NCI-H2171 treated with DMSO at 0.1 percent for 48 hours (cell line): ENCODE results near the gene TRIM73.
A peak's percentile ranks its signal among the peaks of the same experiment; 100 is the strongest.
"Not testable (repeated sequence)": the region's sequence is repeated elsewhere in the genome, so short reads cannot be mapped to it uniquely, and the experiment has no call there.

Source experiments
- DNase-seq: peaks from one replicate; lab custom pipeline; 2025; lab: John Stamatoyannopoulos, UW

The TRIM73 gene

DNA sequence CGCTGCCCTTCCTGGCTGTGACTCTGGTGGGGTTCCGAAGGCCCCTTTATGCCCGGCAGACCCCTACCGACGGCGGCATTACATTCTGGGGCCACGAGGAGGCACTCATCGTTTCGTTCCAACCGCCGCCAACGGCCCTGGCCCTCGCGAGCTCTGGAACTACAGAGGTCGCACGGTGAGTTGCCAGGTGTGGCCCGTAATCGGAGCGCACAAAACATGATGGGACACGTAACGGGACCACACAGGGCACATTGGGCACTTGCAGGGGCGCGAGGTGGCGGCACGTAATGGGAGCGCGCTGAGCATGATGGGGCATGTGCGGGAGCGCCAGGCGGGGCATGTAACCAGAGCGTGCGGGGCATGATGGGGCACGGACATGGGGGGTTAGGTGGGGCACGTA, at the start of gene TRIM73:
Gene TRIM73 (plus strand): TSS at position 301 of the 400 bp plus-strand sequence. CDS start 3,305 bp downstream, outside the sequence.
- DNase-seq: not testable (repeated sequence)

DNA sequence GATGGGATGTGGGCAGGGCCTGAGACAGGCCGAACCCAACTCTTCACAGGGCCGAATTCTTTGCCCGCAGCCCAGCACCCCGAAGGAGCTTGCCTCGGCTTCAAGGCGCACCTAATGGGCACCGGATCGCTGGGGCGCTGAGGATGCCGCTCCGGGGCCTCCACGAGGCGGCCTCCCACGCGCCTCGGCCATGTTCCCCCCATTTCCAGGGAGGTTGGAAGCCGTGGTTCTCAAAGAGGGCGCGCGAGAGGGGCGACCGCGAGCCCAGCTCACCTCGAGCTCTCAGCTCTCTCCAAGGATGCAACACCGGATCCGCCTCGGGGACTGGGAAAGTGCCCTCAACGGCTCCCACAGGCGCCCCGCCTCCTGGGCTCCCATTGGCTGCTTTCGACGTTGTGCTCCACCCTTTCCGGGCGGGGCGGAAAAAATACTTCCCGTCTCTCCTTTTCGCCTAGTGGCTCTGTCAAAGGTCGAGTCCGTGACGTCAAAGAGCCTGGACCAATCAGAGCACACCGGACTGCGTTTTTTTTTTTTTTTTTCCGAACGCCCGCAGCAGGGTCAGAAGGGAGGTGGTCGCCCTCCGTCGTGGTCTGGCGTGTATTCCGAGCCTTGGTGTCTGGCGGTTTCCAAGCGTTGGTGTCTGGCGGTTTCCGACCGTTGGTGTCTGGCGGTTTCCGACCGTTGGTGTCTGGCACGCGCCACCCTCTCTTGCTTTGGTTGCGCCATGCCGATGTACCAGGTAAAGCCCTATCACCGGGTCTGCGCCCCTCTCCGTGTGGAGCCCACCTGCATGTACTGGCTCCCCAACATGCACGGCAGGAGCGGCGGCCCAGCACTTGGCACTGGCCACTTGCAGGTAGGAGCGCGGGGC, 36.5 kb upstream of the TRIM73 start:
- not testable (repeated sequence) for DNase-seq

- DNase-seq: not testable (repeated sequence)
Measured at GRCh38 chr7:75359542-75359848, 35.9 kb upstream of the TRIM73 start.

- not testable (repeated sequence) for DNase-seq
Measured at GRCh38 chr7:75364079-75364478, 31.4 kb upstream of the TRIM73 start.

- not testable (repeated sequence) for DNase-seq
Measured at GRCh38 chr7:75366643-75367042, 28.8 kb upstream of the TRIM73 start.

DNA sequence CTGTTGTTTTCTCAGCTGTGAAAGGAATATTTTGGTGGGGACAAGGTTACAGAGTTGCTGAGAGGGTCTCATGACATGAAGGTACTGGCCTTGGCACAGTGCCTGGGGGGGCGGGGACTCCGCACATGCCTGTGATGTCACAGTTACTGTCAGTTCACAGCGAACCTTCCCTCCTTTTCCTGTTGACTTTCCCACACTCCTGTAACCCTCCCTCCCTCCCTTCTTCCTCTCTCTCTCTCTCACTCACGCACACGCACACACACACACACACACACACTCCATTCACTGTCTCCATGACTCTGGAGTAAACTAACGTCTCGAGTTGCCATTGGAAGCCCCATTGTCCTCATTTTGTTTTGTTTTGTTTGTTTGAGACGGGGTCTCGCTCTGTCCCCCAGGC, 28.1 kb upstream of the TRIM73 start:
- DNase-seq: not testable (repeated sequence)

- not testable (repeated sequence) for DNase-seq
Measured at GRCh38 chr7:75374144-75374518, 21.3 kb upstream of the TRIM73 start.

DNA sequence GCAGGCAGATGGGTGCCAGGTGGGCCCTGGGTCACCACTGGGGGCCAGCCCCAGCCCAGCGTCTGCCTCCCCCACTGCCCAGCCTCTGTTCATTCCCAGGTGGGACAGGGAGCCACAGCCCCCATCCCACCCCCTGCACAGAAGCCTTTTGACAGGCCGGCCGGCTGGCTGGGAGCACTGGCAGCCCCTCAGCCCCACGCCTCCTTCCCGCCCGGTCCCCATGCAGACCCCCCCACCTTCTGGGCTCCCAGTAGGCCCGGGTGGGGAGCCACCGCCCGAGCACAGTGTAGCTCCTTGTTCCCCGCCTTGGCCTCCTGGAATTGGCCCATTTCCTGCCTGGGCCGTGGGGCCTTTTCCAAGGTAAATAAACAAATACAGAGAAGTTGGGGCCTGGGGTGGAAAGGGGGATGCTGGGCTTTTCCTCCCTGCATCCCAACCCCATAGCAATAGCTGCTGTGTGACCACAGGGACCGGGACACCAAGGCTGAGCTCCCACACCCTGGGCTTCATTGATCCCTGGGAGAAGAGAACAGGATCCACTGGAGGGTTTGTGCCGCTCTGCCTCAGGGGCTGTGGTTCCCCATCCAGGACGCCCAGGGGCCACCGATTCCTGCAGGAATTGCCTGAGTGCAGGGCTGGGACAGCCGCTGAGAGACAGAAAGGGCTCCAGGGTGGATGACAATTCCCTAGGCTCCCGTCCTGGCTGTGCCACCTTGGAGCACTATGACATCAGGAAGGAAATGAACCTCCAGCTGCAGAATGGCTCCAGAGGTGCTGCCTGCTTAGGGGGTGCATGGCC, 20.7 kb upstream of the TRIM73 start:
- not testable (repeated sequence) for DNase-seq

DNA sequence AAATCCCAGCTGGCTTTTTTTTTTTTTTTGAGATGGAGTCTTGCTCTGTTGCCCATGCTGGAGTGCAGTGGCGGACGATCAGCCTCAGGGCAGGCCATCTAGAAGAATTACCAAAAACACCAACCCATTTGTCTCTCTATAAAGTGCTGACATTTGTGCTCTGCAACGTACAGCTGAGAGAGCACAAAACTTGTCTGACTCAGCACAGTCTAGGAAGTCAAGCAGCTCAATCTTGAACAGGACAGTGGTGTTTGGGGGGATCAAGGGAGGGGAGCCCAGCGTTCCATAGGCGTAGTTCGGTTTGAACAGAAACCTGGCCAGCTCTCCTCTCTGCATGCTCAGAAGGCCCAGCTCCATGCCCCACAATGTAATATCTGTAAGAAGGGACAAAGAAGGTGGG, 2.2 kb upstream of the TRIM73 start:
- not testable (repeated sequence) for DNase-seq

DNA sequence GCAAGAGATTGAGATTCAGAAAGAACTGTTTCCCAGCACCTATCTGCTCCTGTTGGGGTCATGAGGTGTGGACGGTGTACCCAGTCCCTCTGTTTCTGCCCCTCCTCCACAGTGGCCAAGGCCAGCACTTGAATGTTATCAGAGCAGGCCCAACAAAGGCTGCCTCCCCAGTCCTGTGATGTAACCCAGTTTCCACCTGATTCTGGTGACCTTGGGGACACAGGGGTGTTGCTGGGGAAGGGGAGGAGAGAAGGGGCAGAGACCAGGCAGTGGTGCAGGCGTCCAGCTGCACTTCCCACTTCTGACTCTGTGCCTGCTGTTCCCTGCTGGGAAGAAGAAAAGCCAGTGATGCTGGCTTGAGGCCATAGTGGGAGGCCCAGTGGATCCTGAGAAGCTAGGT, 2.4 kb downstream of the TRIM73 start:
- not testable (repeated sequence) for DNase-seq

DNA sequence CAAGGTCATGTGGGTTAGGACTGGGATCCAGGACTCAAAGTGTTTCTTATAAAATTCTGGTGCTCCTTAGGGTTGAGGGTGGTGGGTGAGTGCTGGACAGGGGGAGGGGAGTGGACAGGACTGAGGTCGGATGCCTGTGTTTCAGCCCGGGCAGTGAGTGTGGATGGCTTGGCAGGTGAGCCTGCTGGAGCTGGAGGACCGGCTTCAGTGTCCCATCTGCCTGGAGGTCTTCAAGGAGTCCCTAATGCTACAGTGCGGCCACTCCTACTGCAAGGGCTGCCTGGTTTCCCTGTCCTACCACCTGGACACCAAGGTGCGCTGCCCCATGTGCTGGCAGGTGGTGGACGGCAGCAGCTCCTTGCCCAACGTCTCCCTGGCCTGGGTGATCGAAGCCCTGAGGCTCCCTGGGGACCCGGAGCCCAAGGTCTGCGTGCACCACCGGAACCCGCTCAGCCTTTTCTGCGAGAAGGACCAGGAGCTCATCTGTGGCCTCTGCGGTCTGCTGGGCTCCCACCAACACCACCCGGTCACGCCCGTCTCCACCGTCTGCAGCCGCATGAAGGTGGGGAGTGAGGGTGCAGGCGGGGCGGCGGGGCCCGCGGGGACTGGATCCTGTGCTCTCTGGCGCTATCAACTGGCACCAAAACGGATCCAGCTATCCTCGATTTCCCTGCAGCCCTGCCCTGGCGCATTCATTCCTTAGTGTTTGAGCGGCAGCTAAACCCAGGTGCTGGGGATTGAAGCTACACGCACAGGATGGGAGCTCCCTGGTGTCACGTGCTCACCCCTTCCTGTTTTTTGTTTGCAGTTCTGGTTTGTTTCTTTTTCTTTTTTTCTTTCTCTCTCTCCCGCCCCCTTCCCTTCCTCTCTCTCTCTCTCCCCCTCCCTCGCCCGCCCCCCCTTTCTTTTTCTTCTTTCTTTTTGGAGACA, 3.6 kb downstream of the TRIM73 start:
- DNase-seq: not testable (repeated sequence)

- DNase-seq: not testable (repeated sequence)
Measured at GRCh38 chr7:75400575-75400974, 5.1 kb downstream of the TRIM73 start.

DNA sequence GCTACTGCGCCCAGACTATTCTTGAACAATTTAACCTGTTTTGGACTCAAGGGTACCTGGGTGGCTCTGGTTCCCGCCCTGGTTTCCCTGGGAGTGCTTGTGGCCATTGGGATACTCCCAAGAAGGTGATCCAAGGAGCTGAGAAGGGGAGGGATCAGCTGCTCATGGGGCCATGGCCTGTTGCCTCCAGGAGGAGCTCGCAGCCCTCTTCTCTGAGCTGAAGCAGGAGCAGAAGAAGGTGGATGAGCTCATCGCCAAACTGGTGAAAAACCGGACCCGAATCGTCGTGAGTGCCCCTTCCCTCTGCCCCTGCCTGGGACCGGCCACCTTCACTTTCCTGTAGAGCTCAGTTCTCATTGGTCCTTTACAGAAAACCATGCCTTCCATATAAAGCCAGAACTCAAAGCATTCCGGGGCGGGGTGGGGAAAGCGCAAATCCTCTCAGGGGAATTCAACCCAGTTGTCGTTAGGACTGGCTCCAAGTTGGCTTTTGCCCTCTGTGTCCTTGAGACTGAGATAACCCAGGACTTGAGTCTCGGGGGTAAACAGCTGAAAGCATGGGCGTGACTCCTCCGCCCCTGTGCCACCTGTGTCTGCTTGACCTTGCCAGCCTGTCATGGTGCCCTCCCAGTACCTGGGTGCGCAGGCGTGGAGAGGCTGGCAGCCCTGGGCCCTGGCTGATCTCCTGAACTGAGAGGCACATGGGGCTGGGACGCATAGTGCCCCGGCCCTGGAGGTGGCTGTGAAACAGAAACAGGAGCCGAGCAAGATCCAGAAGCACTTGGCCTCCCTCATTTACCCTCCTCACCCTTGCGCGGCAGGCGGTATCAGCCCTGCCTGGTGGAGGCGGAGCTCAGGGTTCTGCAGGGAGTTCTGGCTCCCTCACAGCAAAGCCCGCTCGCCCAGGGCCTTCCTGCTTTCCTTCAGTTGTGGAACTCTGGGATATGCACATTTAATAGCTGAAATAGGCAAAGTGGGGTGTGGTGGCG, 8.3 kb downstream of the TRIM73 start:
- DNase-seq: not testable (repeated sequence)

GRCh38 chr7:75404663-75405062, 9.2 kb downstream of the TRIM73 start:
- DNase-seq: not testable (repeated sequence)

GRCh38 chr7:75409880-75410822, 14.7 kb downstream of the TRIM73 start:
- DNase-seq: not testable (repeated sequence)

GRCh38 chr7:75410823-75411173, 15.4 kb downstream of the TRIM73 start:
- not testable (repeated sequence) for DNase-seq

DNA sequence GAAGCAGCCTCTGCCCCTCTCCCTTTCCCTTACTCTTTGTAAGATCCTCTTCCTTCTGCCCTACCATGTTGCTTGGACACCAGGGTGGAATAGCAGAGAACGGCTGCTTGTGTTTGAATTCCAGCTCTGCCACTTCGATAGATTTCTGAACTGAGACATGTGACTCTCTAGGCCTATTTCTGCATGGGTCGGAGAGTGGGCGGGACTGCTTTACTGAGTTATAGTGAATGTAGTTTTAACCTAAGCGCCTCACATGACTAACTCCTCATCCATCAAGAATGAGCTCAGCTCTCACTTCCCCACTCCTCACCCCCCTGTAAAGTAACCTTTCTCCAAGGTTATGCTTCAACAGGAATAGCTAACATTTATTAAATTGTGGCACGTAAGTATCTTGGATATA, 18.8 kb downstream of the TRIM73 start:
- DNase-seq: not testable (repeated sequence)

GRCh38 chr7:75414708-75415427, 19.4 kb downstream of the TRIM73 start:
- DNase-seq: peak; percentile 35

DNA sequence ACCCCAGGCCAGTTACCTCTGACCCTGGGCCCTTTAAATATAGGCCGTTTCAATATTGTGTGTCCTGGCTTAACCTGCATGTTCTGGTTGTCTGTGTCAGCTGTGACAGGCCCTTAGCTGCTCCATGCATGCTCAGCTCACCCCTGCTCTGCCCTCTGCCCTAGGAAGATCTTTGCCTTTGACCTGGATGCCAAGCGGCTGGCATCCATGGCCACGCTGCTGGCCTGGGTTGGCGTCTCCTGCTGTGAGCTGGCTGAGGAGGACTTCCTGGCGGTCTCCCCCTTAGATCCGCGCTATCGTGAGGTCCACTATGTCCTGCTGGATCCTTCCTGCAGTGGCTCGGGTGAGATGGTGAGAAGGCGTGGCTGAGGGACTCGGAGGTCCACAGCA, 20.0 kb downstream of the TRIM73 start:
- not testable (repeated sequence) for DNase-seq
